ENCODE measurements around the gene NEDD4L.

DNA sequence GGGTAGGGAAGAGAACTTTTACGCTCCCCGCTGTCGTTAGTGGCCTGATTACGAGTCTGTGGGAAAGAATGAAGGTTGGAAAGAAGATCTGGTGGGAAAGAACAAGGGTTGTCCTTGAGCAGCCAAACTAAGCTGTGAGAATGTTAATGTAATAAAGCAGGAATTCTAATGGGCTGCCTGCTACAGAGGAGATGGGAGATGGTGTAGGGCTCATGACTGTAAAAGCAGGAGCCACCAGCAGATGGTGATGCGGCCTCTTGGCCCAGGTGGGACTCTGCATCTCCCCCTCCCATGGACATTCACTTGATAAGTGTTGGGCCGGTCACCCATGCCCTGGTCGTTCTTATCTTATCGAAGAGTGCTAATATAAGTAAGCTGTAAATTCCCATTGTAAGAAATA lies 150.0 kb downstream of the NEDD4L start:
- no peak for TF ChIP-seq CTCF (IDR thresholded peaks at IDR 0.05)
- TF ChIP-seq EZH2 (IDR thresholded peaks at IDR 0.05; ENCODE audit: borderline replicate concordance, insufficient read depth, low read depth, low read length, poor library complexity, severe bottlenecking), result no peak

Data from B cell (primary cell).